Rectal smooth muscle tissue (tissue), 1 donor: Measurements from ENCODE around the gene MUC20.
"Not testable (repeated sequence)": the region's sequence is repeated elsewhere in the genome, so short reads cannot be mapped to it uniquely, and the experiment has no call there.

ENCODE experiments used
- H3K27ac ChIP-seq: one replicate; pipeline ENCODE4 v1.7.0; 2013; ENCODE audit warnings: low read depth, low read length, inconsistent platforms
- H3K27me3 ChIP-seq: one replicate; pipeline ENCODE4 v1.7.0; 2013; ENCODE audit warnings: low read length; ENCODE audit not compliant: control insufficient read depth, insufficient read depth
- H3K36me3 ChIP-seq: one replicate; pipeline ENCODE4 v1.7.0; 2013; ENCODE audit warnings: low read length; ENCODE audit not compliant: control insufficient read depth, insufficient read depth
- H3K4me1 ChIP-seq: one replicate; pipeline ENCODE4 v1.7.0; 2013; ENCODE audit warnings: low read length; ENCODE audit not compliant: control insufficient read depth, insufficient read depth
- H3K4me3 ChIP-seq: one replicate; pipeline ENCODE4 v1.7.0; 2013; ENCODE audit warnings: low read length
- H3K9ac ChIP-seq: one replicate; pipeline ENCODE4 v1.7.0; 2013; ENCODE audit warnings: low read length

MUC20 gene

GRCh38 chr3:195708626-195709481 lies 11.9 kb upstream of the MUC20 start:
- H3K4me3 ChIP-seq, result no peak overlapping the region
- H3K4me1 ChIP-seq, result no peaks in the 10 kb centered on the region
- no peaks in the 10 kb centered on the region for H3K27me3 ChIP-seq
- H3K9ac ChIP-seq, result no peak overlapping the region
- no peak overlapping the region for H3K27ac ChIP-seq
- H3K36me3 ChIP-seq, result peaks cover 12% of the 10 kb centered on the region

DNA sequence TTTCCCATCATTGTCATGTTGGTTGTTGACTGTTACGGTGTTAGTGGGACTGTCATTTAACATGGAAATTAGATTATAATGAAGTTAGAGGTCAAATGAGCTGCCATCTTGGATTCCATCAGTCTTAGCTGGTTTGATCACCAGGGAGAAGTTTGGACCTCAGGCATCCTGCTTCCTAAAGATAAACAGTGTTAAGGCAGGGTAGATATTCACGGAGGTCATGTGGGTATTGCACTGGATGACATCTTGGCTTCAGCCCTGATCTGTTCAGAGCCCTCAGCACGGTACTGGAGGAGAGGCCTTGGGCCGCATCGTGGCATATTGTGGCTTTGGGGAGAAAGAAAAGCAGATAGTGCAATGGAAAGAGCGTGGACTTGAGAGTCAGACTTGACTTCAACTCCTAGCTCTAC lies 11.1 kb upstream of the MUC20 start:
- no peak overlapping the region for H3K4me3 ChIP-seq
- H3K9ac ChIP-seq, result no peak overlapping the region
- peaks cover 12% of the 10 kb centered on the region for H3K36me3 ChIP-seq
- H3K27ac ChIP-seq, result no peak overlapping the region
- no peaks in the 10 kb centered on the region for H3K4me1 ChIP-seq
- no peaks in the 10 kb centered on the region for H3K27me3 ChIP-seq

GRCh38 chr3:195710126-195710905 lies 10.5 kb upstream of the MUC20 start:
- H3K4me3 ChIP-seq, H3K27ac ChIP-seq, H3K9ac ChIP-seq, H3K27me3 ChIP-seq, H3K4me1 ChIP-seq: not testable (repeated sequence)
- H3K36me3 ChIP-seq, result peaks cover 15% of the 10 kb centered on the region

GRCh38 chr3:195711091-195711812 lies 9.5 kb upstream of the MUC20 start:
- not testable (repeated sequence) for H3K9ac ChIP-seq, H3K4me3 ChIP-seq, H3K4me1 ChIP-seq, H3K27ac ChIP-seq, H3K27me3 ChIP-seq
- H3K36me3 ChIP-seq, result peaks cover 20% of the 10 kb centered on the region

- no peak overlapping the region for H3K4me3 ChIP-seq
- no peak overlapping the region for H3K27ac ChIP-seq
- no peaks in the 10 kb centered on the region for H3K27me3 ChIP-seq
- H3K4me1 ChIP-seq, result no peaks in the 10 kb centered on the region
- H3K36me3 ChIP-seq, result peaks cover 20% of the 10 kb centered on the region
- no peak overlapping the region for H3K9ac ChIP-seq
Measured at GRCh38 chr3:195711813-195712534, 8.8 kb upstream of the MUC20 start.

DNA sequence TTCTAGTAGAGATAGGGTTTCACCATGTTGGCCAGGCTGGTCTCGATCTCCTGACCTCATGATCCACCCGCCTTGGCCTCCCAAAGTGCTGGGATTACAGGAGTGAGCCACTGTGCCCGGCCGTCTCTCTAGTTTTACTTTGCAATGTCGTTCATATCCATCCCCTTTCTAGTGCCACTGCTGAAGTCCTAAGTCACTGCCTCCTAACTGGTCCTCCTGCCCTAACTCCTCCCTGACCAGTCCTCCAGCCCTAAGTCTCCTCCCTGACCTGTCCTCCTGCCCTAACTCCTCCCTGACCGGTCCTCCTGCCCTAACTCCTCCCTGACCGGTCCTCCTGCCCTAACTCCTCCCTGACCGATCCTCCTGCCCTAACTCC lies 8.3 kb upstream of the MUC20 start:
- H3K9ac ChIP-seq, H3K4me1 ChIP-seq, H3K4me3 ChIP-seq, H3K27ac ChIP-seq, H3K27me3 ChIP-seq: not testable (repeated sequence)
- H3K36me3 ChIP-seq, result peaks cover 20% of the 10 kb centered on the region

- not testable (repeated sequence) for H3K9ac ChIP-seq, H3K27ac ChIP-seq, H3K4me1 ChIP-seq, H3K4me3 ChIP-seq, H3K27me3 ChIP-seq
- H3K36me3 ChIP-seq, result peaks cover 19% of the 10 kb centered on the region
Measured at GRCh38 chr3:195713150-195713549, 7.6 kb upstream of the MUC20 start.

- H3K36me3 ChIP-seq, result peaks cover 14% of the 10 kb centered on the region
- no peak overlapping the region for H3K9ac ChIP-seq
- no peak overlapping the region for H3K27ac ChIP-seq
- H3K4me3 ChIP-seq, result no peak overlapping the region
- H3K27me3 ChIP-seq, result no peaks in the 10 kb centered on the region
- no peaks in the 10 kb centered on the region for H3K4me1 ChIP-seq
Measured at GRCh38 chr3:195714380-195715011, 6.3 kb upstream of the MUC20 start.

DNA sequence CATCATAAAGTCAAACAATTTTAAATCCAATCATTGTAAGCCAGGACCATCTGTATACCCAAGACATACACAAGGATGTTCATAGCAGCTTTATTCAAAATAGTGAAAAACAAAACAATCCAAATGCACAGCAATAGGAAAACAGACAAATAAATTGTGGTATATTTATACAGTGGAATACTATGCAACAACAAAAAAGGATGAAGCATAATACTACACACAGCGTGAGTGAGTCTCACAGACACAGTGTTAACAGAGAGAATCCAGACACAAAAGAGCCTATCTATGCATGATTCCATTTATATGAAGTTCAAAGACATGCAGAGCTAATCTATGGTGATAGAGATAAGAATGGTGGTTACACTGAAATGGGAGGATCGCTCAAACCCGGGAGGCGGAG lies 5.6 kb upstream of the MUC20 start:
- Histone ChIP-seq H3K4me1 (no peaks in the 10 kb centered on the region), H3K4me3 (no peak overlapping the region), H3K9ac (no peak overlapping the region), H3K27ac (no peak overlapping the region), H3K36me3 (peaks cover 11% of the 10 kb centered on the region), H3K27me3 (no peaks in the 10 kb centered on the region)

DNA sequence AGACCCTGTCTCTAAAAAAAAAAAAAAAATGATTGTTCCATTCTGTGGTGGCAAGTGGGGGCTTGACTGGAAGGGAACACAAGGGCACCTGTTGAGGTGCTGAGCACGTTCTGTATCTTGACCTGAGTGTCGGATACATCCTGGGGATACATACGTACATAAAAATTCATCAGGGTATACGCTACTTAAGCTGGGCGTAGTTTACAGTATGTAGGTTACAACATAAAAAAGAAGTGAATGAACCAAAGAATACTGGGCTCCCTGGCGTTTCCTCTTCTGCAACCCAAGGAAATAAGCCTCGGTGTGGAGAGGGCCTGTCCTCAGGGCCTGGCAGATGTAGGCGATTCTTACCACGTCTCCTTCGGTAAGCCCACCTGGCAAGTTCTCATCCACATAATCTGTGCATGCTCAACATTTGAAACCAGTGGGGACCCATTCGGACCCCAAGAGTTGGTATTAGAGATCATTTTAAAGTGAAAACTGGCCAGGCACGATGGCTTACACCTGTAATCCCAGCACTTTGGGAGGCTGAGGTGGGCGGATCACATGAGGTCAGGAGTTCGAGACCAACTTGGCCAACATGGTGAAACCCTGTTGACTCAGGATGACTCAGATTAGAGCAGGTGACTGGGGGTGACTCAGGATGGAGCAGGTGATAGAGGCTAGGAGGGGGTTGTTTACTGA lies 5.1 kb upstream of the MUC20 start:
- Histone ChIP-seq H3K36me3 (peaks cover 11% of the 10 kb centered on the region), H3K9ac (no peak overlapping the region), H3K27me3 (no peaks in the 10 kb centered on the region), H3K27ac (no peak overlapping the region), H3K4me3 (no peak overlapping the region), H3K4me1 (no peaks in the 10 kb centered on the region)

GRCh38 chr3:195717416-195717815 lies 3.4 kb upstream of the MUC20 start:
- H3K9ac ChIP-seq, result no peak overlapping the region
- H3K27ac ChIP-seq, result no peak overlapping the region

More at GRCh38 chr3:195717416-195717815, 3.4 kb upstream of the MUC20 start:
- Histone ChIP-seq H3K4me3 (no peak overlapping the region), H3K36me3 (peaks cover 8% of the 10 kb centered on the region), H3K4me1 (no peaks in the 10 kb centered on the region), H3K27me3 (no peaks in the 10 kb centered on the region)
